Gastroesophageal sphincter (tissue), 3 donors: ENCODE data around the gene LCMT1.

Source experiments
- EP300 ChIP-seq: sonication (generic); formaldehyde crosslinking; IDR thresholded peaks from one replicate; pipeline ENCODE4 v1.6.1; 2017; ENCODE audit warnings: antibody characterized with exemption, mild to moderate bottlenecking
- TF ChIP-seq, protein P1 (sequence below), 4 experiments: fragments of 200-600 bp in 2 of 4; fragments of 450-650 bp in 2 of 4; sonication (generic) in 1 of 4; IDR thresholded peaks; one replicate each; pipeline ENCODE4 v1.5.1; 2017 to 2019; ENCODE audit warnings: antibody characterized with exemption in 4 of 4, mild to moderate bottlenecking in 2 of 4, moderate library complexity in 2 of 4

DNA sequence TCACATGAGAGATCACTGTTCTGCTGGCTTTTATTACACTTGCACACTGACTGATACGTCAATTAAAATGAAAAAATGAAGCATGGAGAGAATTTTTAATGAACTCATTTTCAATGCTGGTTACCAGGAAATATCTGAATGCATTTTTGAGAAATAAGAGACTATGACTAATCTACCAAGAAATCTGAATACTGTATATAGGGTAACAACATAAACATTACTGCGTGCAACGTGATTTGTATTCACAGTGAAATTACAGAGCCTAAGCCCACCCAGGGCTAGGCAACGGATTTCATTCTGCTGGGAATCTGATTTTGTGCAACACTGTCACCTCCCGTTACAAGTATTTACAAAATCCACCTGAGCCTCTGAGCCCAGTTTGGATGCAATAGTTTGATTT is 23.8 kb upstream of the LCMT1 start:
- TF ChIP-seq, protein P1, sequence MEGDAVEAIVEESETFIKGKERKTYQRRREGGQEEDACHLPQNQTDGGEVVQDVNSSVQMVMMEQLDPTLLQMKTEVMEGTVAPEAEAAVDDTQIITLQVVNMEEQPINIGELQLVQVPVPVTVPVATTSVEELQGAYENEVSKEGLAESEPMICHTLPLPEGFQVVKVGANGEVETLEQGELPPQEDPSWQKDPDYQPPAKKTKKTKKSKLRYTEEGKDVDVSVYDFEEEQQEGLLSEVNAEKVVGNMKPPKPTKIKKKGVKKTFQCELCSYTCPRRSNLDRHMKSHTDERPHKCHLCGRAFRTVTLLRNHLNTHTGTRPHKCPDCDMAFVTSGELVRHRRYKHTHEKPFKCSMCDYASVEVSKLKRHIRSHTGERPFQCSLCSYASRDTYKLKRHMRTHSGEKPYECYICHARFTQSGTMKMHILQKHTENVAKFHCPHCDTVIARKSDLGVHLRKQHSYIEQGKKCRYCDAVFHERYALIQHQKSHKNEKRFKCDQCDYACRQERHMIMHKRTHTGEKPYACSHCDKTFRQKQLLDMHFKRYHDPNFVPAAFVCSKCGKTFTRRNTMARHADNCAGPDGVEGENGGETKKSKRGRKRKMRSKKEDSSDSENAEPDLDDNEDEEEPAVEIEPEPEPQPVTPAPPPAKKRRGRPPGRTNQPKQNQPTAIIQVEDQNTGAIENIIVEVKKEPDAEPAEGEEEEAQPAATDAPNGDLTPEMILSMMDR (IDR thresholded peaks at IDR 0.05): no peak
- no peak for TF ChIP-seq EP300
